HFF-Myc (cell line): ENCODE data around the gene KRI1.
"Not testable (repeated sequence)": the region's sequence is repeated elsewhere in the genome, so short reads cannot be mapped to it uniquely, and the experiment has no call there.

Experiments used
- DNase-seq: peaks from one replicate; pipeline ENCODE4 v3.0.0-alpha.2; 2011; ENCODE audit warnings: low read depth; ENCODE audit errors: extremely low read depth
- H3K4me3 ChIP-seq: replicated peaks from 2 replicates; pipeline ENCODE4 v1.5.1; 2011; ENCODE audit warnings: low read depth, mild to moderate bottlenecking, control low read depth, low read length
- TF ChIP-seq, protein P1 (sequence below): IDR thresholded peaks from 2 replicates; pipeline ENCODE4 v1.5.1; 2012; ENCODE audit warnings: mild to moderate bottlenecking, low read depth, low read length, control low read depth; ENCODE audit errors: missing control alignments

Gene KRI1

DNA sequence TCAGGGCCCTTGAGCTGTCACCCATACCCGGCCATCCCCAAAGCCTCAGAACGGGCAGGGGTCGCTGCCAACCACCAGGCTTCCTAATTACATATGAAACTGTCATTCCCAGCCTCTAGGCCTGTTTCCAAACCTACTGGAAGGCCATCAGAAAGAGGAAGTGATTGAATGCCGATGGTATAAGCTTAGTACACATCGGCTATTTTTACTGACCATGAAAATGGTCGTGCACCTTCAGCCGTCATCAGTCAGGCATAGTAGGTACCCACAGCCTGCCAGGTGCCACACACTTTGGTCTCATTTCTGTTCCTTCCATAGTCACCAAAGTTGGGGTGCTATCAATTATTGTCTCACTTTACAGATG is 10.2 kb downstream of the KRI1 start:
- no peak overlapping the region for H3K4me3 ChIP-seq
- TF ChIP-seq, protein P1, sequence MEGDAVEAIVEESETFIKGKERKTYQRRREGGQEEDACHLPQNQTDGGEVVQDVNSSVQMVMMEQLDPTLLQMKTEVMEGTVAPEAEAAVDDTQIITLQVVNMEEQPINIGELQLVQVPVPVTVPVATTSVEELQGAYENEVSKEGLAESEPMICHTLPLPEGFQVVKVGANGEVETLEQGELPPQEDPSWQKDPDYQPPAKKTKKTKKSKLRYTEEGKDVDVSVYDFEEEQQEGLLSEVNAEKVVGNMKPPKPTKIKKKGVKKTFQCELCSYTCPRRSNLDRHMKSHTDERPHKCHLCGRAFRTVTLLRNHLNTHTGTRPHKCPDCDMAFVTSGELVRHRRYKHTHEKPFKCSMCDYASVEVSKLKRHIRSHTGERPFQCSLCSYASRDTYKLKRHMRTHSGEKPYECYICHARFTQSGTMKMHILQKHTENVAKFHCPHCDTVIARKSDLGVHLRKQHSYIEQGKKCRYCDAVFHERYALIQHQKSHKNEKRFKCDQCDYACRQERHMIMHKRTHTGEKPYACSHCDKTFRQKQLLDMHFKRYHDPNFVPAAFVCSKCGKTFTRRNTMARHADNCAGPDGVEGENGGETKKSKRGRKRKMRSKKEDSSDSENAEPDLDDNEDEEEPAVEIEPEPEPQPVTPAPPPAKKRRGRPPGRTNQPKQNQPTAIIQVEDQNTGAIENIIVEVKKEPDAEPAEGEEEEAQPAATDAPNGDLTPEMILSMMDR: no peak

DNA sequence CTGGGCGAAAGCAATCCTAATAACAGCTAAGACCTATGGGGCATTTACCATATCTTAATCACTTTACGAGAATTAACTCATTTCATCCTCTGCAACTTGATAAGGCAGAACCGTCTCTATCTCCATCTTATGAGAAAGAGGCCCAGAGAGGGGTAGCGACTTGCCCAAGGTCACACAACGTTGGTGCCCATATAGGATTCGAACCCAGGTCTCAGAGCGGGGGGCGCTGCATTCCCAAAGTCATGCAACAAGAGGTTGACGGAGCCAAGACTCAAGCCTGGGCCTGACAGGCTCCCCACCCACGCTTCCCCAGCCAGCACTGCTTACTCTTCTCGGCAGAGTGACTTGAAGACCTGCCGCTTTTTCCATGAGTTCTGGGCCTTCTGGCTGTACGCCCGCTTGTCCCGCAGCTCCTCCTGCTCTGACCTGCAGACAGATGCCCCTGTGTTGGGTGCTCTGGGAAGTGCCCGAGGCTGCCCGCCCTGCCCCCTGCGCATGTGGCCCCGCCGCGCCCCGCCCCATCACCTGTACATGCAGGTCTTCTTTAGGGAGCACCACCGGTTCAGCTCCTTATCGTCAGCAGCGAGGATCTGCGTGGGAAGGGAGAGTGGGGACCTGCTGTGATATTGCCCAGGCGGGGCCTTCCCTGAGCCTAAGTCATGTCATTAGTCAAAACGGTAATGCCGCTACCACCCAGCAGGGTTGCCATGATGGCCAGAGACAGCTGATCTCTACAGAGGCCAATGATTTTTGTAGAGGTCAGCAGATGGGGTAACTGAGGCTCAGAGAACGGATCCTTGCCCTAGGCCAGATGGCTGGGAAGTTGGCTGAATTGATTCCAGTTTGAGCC is 10.8 kb downstream of the KRI1 start:
- TF ChIP-seq, protein P1: peak; percentile 6
- DNase-seq: no peak
- H3K4me3 ChIP-seq: no peak overlapping the region

More for the DNA sequence above, 10.2 kb downstream of the KRI1 start:
- no peak for DNase-seq

GRCh38 chr19:10553943-10554381 is 11.8 kb downstream of the KRI1 start:
- DNase-seq: no peak
- TF ChIP-seq, protein P1: no peak
- H3K4me3 ChIP-seq: no peak overlapping the region

DNA sequence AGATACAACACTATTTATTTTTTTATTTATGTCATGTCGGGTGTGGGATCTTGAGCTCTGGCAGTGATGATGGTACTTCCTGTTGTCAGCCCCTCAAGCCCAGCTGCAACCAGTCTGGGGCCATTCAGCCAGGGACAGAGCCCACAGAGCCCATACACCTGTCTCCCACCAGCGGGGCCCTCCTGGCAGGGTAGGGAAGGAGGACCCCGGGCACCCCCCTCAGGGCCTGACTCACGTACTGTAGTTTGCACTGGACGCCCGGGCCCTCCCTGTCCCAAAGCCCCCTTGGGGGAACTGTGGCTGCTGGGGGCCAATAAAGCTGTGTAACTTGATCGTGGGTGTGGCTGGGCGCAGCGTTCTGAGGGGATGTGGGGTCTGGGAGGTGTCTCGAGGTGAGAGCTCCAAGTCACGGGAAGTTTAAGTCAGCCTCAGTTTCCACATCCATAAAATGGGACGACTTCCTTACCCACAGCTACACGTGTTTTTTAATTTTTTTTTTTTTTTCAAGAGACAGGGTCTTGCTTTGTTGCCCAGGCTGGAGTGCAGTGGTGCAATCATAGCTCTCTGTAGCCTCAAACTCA is 12.6 kb downstream of the KRI1 start:
- no peak overlapping the region for H3K4me3 ChIP-seq
- no peak for DNase-seq
- TF ChIP-seq, protein P1: no peak

DNA sequence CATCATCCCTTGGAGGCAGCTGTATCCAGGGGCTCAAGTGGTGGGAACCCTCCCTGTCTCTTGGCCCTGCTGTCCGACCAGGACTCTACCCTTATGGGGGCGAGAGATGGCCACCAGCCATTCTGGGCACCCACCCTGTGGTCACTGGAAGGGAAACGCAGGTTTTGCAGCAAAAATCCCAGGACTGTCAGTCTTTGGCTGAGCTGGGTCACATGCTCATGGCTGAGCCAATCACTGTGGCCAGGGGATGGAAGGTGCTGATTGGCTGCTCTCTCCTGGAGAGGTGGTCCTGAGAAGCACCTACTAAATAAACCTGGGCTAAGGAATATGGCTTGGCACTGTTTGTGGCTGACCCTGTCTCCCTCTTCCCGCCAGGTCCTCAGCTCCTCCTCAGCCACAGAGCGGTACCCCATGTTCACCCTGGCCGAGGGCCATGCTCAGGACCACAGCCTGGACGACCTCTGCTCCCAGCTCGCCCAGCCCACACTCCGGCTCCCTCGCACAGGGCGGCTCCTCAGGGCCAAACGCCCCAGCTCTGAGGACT is 13.2 kb downstream of the KRI1 start:
- TF ChIP-seq, protein P1: no peak
- DNase-seq: peak; percentile 20
- H3K4me3 ChIP-seq: no peak overlapping the region

- no peak overlapping the region for H3K4me3 ChIP-seq
- DNase-seq: peak; percentile 16
- TF ChIP-seq, protein P1: peak; percentile 19
These were observed 14.0 kb downstream of the KRI1 start for GRCh38 chr19:10551698-10552301.

- DNase-seq, H3K4me3 ChIP-seq: not testable (repeated sequence)
These were observed 14.8 kb downstream of the KRI1 start for GRCh38 chr19:10551006-10551405.
